GM20431 (cell line): ENCODE data around the gene BTF3.

Source experiments
- in situ Hi-C: fragments of 300-500 bp; cut with MseI, MboI; formaldehyde crosslinking; loops from one replicate; pipeline ENCODE4 v1.15.0; 2020; ENCODE audit warnings: low sequenced_read_pairs; ENCODE audit not compliant: unreplicated experiment

BTF3 gene

DNA sequence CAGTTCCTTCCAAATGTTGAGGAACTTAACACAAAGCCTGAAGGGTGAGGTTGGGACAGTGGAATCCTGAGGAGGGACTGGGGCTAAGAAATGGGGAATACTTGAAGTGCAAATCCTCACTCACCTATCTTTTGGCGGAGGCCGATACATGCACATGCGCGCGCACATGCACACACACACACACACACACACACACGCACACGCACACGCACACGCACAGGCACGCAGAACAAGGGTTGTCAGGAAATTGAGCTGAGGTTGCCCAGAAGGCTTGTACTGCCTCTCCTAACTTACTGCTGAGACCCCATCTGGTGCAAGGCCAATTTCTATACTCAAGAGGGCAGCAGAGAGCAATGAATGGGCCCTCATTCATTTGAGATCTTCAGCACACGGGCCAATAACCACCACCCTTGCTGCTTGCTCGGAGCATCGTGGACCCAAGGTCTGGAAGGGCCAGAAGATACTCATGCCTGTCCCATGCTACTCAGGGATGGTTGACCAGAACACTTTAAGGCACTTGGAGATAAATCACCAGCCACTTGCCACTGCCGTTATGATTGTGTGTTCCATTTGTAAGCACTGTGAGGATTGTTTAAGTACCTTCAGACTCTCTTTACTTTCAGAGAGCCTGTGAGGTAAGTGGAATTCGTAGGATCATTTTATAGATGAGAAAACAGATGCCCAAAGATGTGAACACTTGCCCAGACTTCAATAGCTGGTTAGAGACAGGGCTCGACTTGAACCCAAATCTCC lies 21.5 kb downstream of the BTF3 start:
- in situ Hi-C loops, result no loop called here

DNA sequence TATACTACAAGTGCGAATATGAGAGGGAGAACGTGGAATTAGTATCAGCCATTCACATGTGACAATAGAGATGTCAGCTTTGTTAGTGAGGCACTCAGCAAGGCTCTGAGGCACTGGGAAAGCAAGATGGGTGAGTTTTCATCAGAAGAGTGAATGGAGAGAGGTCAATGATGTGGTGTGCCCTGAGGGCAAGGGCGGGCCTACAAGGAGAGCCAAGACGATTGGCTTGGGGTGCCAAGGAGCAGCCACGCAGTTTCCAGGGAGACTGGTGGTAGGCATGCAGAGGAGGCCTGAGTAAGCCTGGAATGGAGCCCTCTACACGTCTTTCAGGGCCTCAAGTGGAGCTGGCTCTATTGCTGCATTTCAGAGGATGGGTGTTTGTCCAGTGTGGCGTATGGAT lies 24.7 kb downstream of the BTF3 start:
- in situ Hi-C loops, result no loop called here

DNA sequence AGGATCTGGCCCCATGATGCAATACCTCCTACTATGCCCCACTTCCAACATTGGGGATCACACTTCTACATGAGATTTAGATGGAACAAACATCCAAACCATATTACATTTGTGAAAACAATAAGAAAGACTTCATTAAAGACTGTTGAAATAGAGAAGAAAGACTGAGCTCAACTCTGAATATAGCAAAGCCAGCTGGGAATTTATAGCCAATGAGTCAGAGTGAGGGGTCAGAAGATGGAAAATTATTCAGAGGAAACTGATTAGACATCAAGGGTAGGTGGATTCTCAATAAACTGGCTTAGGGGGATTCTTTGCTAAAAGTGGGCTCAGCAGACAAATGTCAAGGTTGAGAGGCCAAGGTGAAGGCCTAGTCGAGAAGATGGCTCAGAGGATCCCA lies 25.6 kb downstream of the BTF3 start:
- in situ Hi-C loops, result no loop called here

DNA sequence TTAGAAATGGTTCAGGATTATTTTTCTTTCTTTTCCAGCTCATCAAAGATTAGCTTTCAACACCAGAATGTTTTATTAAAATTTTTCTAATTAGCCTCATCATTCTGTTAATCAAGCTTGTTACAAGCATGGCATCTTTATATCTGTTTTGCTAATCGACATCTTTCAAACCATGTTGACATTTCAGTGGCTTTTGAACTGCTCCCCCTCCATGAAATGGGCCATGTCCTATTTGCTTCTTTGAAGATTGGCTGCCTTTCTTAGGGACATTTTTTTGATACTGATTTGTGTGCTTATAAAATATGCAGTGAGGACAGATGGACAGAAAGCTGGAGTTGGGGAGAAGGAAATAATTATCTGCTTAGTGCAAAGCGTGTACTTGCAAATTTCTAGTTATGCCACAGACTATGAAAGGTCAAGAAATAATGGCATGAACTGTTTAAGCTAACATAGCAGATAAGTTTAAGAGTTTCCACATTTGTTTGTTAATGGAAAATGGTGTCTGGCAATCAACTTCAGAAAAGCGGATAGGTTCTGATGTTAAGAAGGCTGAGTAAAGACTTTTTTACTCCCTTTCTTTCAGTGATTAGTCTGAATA lies 27.5 kb downstream of the BTF3 start:
- in situ Hi-C loops, result no loop called here

DNA sequence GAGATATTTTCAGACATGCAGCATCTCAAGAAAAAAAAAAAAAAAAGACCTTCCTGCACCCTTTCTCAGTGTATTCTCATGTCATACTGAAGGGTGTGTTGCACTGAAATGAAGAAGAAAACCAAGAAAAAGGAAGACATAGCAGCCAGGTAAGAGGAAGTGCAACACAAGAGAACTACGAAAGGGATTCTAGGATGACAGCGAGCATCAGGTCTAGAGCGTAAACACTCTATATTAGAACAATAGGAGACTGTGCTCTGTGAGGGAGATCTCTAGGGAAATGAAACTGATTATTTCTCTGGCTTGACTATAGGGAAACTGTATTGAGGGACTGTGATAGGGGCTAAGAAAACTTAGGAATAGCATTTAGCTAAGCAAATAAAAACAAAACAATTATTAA lies 30.0 kb downstream of the BTF3 start:
- in situ Hi-C loops, result no loop called here

DNA sequence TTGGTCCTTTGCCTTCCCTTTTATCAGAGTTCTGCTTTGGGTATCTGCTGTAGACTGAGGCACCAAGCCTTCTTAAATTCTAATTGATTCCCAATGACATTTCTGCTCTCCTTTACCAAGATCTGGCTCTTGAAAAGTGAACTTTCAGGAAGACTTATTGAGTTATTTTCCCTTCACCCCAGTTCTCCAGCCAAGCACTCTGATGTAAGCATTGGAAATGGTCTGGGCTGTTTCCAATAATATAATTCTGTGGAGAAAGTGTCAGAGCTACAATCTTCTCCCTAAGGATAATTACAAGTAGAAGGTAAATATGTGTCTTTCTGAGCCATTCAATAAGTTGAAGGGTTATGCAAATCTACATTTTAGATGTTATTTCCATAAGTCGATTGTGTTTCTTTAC lies 30.8 kb downstream of the BTF3 start:
- in situ Hi-C loops, result no loop called here

DNA sequence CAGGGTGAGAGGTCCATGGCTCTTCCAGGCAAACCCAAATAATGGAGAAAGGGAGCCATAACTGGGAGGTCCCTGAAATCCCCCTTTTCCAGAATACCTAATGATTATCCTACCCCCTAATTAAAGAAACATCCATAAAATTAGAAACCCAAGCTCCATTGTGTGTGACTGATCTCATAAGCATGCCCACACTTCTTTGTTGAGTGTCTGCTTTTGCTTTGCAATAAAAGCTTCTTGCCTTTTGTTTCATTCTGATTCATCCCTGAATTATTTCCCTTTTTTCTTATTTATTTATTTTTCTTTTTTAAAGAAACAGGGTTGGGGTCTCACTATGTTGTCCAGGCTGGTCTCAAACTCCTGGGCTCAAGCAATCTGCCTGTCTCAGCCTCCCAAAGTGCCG lies 33.1 kb downstream of the BTF3 start:
- in situ Hi-C loops, result no loop called here

DNA sequence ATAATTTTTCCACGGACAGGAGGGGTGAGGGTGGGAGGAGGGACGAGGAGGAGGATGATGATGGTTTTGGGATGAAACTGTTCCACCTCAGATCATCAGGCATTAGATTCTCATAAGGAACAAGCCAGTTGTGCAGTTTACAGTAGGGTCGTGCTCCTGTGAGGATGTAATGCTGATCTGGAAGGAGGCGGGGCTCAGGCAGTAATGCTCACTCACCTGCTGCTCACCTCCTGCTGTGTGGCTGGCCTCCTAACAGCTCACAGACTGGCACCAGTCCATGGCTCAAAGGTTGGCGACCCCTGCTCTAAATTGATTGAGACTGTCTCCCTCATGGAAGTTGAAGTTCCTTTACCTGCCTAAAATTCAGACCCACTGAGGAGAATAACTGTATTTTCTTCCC lies 34.0 kb downstream of the BTF3 start:
- in situ Hi-C loops, result no loop called here

DNA sequence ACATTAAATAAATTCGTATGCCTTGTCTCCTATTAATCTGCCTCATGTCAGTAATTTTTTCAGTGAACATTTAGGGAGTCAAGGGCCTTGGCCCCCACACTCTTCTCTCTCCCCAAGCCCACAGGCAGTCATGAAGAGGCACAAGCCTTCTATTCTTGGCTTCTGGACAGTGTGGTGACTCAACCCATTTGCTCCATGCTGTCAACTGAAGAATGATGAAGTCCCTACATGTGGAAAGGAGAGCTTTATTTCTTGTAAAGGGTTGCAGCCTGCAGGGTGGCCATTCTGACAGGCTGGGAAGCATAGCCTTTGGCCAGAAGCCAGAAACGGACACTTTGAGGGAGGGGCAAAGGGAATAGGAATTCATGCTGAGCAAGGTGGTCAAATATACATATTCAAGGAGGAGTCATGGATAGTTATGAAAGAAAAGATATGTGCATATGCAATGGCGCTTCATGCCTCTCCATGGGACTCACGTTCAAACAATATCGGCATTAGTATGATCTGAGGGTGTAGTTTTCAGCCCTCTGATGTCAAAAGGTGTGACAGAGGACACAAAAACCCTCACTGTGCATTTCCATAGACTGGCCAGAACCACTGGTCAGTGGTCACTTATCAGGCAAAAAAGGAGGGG lies 35.9 kb downstream of the BTF3 start:
- in situ Hi-C loops, result no loop called here

DNA sequence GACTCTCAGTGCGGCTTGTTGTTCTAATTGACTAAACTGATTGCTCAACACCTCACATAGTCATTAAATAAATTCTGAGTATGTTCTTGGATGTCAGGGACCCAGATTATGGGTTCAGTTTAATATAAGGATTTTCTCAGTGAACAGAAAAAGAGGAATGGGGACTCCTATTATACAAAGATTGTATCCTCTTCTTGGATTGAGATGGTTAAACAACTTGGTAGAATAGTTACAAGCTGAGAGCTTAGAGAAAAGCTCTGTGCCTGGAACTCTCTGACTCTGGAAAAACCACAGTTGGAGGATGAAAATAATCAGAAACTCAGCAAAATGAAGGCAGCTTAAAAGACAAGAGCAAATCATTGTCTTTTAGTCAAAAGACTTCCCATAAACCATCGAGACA lies 36.7 kb downstream of the BTF3 start:
- in situ Hi-C loops, result no loop called here

DNA sequence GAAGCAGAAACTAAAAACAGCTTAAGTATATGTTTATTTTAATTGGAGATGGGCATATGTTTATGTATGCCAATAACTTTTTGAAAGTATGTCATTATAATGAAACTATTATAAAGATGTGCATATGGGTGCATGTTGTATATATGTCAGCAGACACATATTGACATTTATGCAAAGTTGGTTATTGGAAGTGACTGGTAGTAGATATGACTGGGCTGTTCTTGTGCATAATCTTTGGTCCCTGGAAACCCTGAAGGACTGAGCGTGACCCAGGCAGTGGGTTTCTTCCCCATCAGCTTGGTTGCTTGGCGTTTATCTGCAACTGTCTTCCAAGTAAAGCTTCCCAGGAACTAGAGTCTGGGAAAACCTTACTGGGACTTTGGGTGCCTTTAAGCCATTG lies 41.5 kb downstream of the BTF3 start:
- in situ Hi-C loops, result no loop called here

DNA sequence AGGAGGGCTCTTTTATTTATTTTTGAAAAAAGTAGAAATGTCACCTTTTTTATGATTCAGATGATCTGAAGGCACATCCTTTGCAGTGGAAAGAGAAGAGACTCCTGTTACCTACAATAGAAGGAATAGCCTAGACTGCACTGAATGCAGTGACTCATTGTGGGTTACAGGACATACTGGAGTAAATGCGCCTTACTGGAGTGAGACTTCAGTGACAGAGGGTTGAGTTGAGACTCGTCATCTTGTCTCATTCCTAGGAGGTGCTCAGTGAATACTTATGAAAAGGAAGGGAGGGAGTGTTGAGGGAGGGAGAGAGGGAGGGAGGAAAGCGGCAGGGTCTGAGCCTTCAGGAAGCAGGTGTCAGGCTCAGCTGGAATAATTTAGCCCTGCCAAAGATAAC lies 42.0 kb downstream of the BTF3 start:
- in situ Hi-C loops, result no loop called here

DNA sequence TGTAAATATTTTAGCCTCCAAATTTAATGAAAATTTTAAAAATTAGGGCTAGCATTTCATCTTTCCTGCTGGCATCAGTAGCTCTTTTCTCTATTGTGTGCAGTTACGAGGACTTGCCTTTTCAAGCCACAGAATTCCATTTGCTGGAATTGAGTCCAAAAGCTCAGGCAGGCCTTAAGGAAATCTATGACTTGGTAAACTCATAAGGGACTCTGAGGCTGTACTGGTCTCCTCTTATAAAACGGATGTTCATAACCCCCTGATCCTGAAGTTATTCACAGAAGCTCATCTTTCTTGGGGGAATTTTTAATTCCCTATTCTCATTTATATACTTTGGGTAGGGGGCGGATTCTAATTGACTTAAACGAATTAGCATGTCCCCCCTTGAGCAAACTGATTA lies 43.8 kb downstream of the BTF3 start:
- in situ Hi-C loops, result no loop called here

DNA sequence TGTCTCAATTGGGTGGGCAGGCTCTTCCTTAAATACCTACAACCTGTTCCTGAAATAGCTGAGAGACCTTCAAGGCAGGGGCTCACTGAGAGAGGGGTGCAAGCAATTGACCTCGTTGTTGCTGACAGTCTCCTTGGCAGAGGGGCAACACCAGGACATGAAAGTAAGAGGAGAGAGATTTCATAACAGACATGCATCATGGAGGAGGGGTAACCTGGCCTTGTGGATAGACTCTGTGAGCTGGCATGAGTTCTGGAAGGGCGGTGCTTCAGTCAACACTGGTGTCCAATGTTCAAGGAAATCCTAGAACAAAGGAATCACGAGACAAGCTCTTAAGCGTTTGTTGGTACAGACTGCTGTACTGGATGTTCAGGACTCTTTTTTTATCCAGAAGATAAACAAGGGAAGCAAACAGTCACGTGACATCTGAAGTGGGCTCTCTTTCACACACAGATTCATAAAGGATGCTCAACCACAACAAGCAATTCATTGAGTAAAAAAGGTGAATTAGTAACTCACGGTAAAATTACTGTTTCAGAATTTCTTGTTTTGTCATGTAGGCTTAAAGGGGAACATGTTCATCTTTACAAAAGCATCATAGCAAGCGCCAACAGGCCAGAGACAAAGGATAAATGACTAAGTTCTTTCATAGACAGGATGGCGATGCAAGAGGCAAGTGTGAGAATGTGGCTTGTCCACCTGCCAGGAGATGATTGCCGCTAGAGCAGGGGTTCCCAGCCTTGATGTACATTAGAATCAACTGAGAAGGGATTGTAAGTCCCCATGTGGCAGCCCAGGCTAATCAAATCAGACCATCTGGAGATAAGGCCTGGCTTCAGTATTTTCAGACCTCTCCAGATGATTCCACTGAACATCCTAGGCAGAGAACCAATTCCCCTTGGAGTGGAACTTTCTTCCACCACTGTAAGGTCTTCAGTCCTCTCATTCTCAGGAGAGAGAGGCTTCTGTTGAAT lies 46.5 kb downstream of the BTF3 start:
- in situ Hi-C loops, result no loop called here

DNA sequence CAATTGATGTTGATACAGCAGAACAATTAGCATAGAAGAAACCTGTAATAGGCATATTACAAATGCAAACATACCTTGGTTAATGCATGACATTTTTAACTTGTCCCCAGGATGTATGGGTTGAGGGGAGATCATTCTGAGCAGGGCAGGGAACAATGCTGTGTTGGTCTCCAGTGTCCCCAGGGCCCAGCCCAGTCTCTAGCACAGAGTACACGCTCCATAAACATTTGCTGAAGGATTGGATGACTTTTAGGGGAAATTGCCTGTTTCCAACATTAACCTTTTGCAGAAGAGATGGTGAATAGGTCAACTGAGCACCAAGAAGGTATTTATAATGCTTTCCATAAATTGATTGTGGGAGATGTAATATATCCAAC lies 47.1 kb downstream of the BTF3 start:
- in situ Hi-C loops, result no loop called here

DNA sequence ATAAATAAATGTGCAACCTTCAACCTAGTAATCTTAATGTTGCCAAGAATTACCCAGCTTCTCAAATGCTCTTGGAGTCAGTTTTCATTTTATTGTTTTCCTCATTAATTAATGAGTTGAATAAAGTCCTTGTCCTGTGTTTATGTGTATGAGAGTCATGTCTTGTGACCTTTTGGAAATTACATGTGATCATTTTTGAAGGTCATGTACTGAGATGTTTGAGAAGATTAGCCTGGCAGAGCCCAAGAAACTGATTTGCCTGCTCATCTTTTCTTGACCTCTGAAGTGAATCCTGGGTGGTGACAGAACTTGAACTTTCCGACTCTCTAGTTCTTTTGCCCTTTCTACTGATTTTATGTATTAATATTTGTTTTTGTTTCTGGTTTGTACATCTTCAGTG lies 51.8 kb downstream of the BTF3 start:
- in situ Hi-C loops, result no loop called here

DNA sequence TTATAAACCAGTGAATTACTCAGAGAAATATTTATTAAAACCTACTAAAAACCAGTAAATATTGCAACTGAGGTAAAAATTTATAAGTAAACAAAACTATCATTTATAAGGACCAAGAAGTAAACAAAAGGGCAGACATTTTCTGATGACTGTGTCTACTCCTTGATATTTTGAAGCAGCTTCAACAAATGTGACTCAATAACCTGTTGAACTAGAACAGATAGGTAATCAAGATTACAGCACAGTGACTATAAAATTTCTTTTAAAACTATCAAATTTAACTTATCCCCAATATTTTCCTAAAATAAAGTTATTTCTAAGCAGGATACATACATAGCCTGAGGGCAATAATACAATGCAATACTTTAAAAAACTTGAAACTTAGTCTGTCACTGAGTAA lies 54.4 kb downstream of the BTF3 start:
- in situ Hi-C loops, result no loop called here
